Measurements from ENCODE around the gene VSIG10.

Gene VSIG10

GRCh38 chr12:118059341-118060191 lies 44.2 kb downstream of the VSIG10 start:
- no peak for DNase-seq (ENCODE audit: low spot score)

GRCh38 chr12:118058881-118059280 lies 44.9 kb downstream of the VSIG10 start:
- no peak for DNase-seq (ENCODE audit: low spot score)

- DNase-seq (ENCODE audit: low spot score), result no peak
Observed at GRCh38 chr12:118058227-118058626, 45.6 kb downstream of the VSIG10 start.

GRCh38 chr12:118055865-118056773 lies 47.7 kb downstream of the VSIG10 start:
- DNase-seq (ENCODE audit: low spot score), result no peak

GRCh38 chr12:118055144-118055557 lies 48.7 kb downstream of the VSIG10 start:
- DNase-seq (ENCODE audit: low spot score), result peak; percentile 60

- no peak for DNase-seq (ENCODE audit: low spot score)
Observed at GRCh38 chr12:118053071-118053985, 50.5 kb downstream of the VSIG10 start.

GRCh38 chr12:118052324-118053070 lies 51.3 kb downstream of the VSIG10 start:
- DNase-seq (ENCODE audit: low spot score), result peak; percentile 98

GRCh38 chr12:118050972-118051910 lies 52.6 kb downstream of the VSIG10 start:
- no peak for DNase-seq (ENCODE audit: low spot score)

GRCh38 chr12:118046430-118046829 lies 57.4 kb downstream of the VSIG10 start:
- DNase-seq (ENCODE audit: low spot score), result no peak

- no peak for DNase-seq (ENCODE audit: low spot score)
Observed at GRCh38 chr12:118044577-118044976, 59.2 kb downstream of the VSIG10 start.

- no peak for DNase-seq (ENCODE audit: low spot score)
Observed at GRCh38 chr12:118044075-118044474, 59.7 kb downstream of the VSIG10 start.

GRCh38 chr12:118042091-118042490 lies 61.7 kb downstream of the VSIG10 start:
- no peak for DNase-seq (ENCODE audit: low spot score)

- no peak for DNase-seq (ENCODE audit: low spot score)
Observed at GRCh38 chr12:118038137-118038536, 65.7 kb downstream of the VSIG10 start.

- no peak for DNase-seq (ENCODE audit: low spot score)
Observed at GRCh38 chr12:118036672-118037411, 67.0 kb downstream of the VSIG10 start.

GRCh38 chr12:118035190-118036041 lies 68.4 kb downstream of the VSIG10 start:
- no peak for DNase-seq (ENCODE audit: low spot score)

GRCh38 chr12:118034429-118035189 lies 69.2 kb downstream of the VSIG10 start:
- peak; percentile 52 for DNase-seq (ENCODE audit: low spot score)

GRCh38 chr12:118033902-118034301 lies 69.9 kb downstream of the VSIG10 start:
- DNase-seq (ENCODE audit: low spot score), result no peak

All from SW480 (cell line).